Measurements from ENCODE around the gene SVIL. TPM values are rescaled to one million over a fixed set of nuclear protein-coding genes. Genes with fewer than 3 reads are reported as not detected.

The SVIL gene
- polyA plus RNA-seq, 1 donor (not counting 4 experiments of a cell fraction or from before 2014, with no cell fraction given), result 16.2 TPM

DNA sequence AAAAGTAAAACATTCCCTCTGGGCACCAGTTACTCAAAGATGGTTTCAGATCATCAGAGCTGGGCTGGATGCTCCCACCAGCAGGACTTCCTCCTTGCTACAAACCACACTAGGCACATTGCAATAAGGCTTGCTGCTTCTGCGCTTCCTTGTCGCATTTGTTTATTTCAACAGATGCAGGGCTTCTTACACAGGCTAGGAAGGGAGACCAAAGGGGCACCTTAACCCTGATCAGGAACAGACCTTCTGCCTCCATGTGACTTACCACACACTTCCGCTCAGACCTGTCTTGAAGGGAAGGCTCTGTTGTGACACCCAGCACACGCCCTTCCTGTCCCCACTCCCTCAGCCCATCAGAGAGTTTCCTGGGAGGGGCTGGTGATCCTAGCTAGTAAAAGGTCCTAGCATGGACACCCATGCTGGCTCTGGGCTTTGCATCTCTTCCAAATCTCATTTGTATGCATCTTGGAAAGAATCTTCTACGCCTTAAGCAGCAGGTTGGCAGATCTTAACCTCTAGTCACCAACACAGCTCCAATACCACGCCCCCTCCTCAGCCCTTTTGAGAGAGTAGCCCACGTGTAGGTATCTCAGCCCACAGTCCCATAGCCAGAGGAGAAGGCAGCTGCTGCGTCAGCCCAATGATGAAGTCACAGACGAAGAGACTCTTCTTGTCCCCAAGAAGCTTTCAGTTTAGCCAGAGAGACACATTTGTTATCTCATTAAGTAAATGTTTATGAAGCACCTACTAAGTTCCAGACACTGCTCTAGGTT, 47.1 kb upstream of the SVIL start:
- Histone ChIP-seq H3K27ac (ENCODE audit: control insufficient read depth, insufficient read depth, low read length) (no peak overlapping the region), H2AFZ (ENCODE audit: control insufficient read depth, low read length) (no peak overlapping the region), H3K4me1 (ENCODE audit: control insufficient read depth, extremely low read depth, insufficient read depth, low read length) (peaks cover 14% of the 10 kb centered on the region), H3K9me3 (ENCODE audit: control insufficient read depth, low read depth, low read length) (no peaks in the 10 kb centered on the region), H3K27me3 (ENCODE audit: control insufficient read depth, extremely low read depth, insufficient read depth, low read length) (no peaks in the 10 kb centered on the region), H3K36me3 (ENCODE audit: control insufficient read depth in 2 of 2, extremely low read depth in 1 of 2, insufficient read depth in 2 of 2, low read length in 2 of 2) (peaks cover 2 to 7% of the 10 kb centered on the region in 2 experiments), H3K4me3 (ENCODE audit: control insufficient read depth in 2 of 3, extremely low read depth in 1 of 3, insufficient read depth in 2 of 3, low read depth in 1 of 3, low read length in 3 of 3) (no peak overlapping the region), H3K9ac (ENCODE audit: control insufficient read depth, extremely low read depth, insufficient read depth, low read length) (no peak overlapping the region), H3K4me2 (ENCODE audit: control insufficient read depth, extremely low read depth, insufficient read depth, low read depth, low read length) (no peak overlapping the region), H3K9me1 (ENCODE audit: control insufficient read depth, extremely low read depth, insufficient read depth, low read length) (no peaks in the 10 kb centered on the region), H4K20me1 (ENCODE audit: control insufficient read depth, extremely low read depth, insufficient read depth, low read length) (no peaks in the 10 kb centered on the region), H3K79me2 (ENCODE audit: control insufficient read depth, insufficient read depth, low read length) (peaks cover 17% of the 10 kb centered on the region)
- TF ChIP-seq, protein P1, sequence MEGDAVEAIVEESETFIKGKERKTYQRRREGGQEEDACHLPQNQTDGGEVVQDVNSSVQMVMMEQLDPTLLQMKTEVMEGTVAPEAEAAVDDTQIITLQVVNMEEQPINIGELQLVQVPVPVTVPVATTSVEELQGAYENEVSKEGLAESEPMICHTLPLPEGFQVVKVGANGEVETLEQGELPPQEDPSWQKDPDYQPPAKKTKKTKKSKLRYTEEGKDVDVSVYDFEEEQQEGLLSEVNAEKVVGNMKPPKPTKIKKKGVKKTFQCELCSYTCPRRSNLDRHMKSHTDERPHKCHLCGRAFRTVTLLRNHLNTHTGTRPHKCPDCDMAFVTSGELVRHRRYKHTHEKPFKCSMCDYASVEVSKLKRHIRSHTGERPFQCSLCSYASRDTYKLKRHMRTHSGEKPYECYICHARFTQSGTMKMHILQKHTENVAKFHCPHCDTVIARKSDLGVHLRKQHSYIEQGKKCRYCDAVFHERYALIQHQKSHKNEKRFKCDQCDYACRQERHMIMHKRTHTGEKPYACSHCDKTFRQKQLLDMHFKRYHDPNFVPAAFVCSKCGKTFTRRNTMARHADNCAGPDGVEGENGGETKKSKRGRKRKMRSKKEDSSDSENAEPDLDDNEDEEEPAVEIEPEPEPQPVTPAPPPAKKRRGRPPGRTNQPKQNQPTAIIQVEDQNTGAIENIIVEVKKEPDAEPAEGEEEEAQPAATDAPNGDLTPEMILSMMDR (optimal IDR thresholded peaks at IDR 0.05 in 1 of 3, IDR thresholded peaks at IDR 0.05 in 1 of 3, conservative IDR thresholded peaks at IDR 0.05 in 1 of 3; ENCODE audit: extremely low read depth in 1 of 3, insufficient read depth in 2 of 3, low read length in 3 of 3), result no peak
- no peak for TF ChIP-seq EZH2 (IDR thresholded peaks at IDR 0.05; ENCODE audit: low read length)
- DNase-seq (ENCODE audit: low read depth, low spot score) (no peak), FAIRE-seq (no peak)
- dilution Hi-C loops (cut with MboI; ENCODE audit: extremely low pct_ligation_motif_present, low sequenced_read_pairs), result no loop called here

DNA sequence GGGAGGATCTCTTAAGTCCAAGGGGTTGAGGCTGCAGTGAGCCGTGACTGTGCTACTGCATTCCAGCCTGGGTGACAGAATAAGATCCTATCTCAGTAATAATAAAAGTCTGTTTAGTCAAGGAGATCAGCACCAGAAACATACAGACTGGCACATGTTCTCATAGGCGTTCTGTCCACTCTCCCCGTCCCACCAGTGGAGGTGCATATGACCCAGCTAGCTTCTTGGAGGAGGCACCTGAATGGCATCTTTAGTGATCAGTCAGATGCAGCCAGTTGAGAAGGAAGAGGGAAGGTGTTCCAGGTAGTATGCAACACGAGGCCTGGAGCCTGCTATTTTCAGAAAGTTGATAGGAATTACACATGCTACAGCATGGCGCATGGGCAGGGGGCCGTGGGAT, 45.3 kb upstream of the SVIL start:
- Histone ChIP-seq H2AFZ (ENCODE audit: control insufficient read depth, low read length) (no peak overlapping the region), H3K4me1 (ENCODE audit: control insufficient read depth, extremely low read depth, insufficient read depth, low read length) (peaks cover 14% of the 10 kb centered on the region), H3K4me3 (ENCODE audit: control insufficient read depth in 2 of 3, extremely low read depth in 1 of 3, insufficient read depth in 2 of 3, low read depth in 1 of 3, low read length in 3 of 3) (no peak overlapping the region), H3K9me3 (ENCODE audit: control insufficient read depth, low read depth, low read length) (peaks cover 9% of the 10 kb centered on the region), H3K79me2 (ENCODE audit: control insufficient read depth, insufficient read depth, low read length) (peaks cover 22% of the 10 kb centered on the region), H3K36me3 (ENCODE audit: control insufficient read depth in 2 of 2, extremely low read depth in 1 of 2, insufficient read depth in 2 of 2, low read length in 2 of 2) (peaks cover 3 to 14% of the 10 kb centered on the region in 2 experiments), H4K20me1 (ENCODE audit: control insufficient read depth, extremely low read depth, insufficient read depth, low read length) (no peaks in the 10 kb centered on the region), H3K27ac (ENCODE audit: control insufficient read depth, insufficient read depth, low read length) (no peak overlapping the region), H3K4me2 (ENCODE audit: control insufficient read depth, extremely low read depth, insufficient read depth, low read depth, low read length) (no peak overlapping the region), H3K27me3 (ENCODE audit: control insufficient read depth, extremely low read depth, insufficient read depth, low read length) (no peaks in the 10 kb centered on the region), H3K9ac (ENCODE audit: control insufficient read depth, extremely low read depth, insufficient read depth, low read length) (no peak overlapping the region), H3K9me1 (ENCODE audit: control insufficient read depth, extremely low read depth, insufficient read depth, low read length) (no peaks in the 10 kb centered on the region)
- DNase-seq (ENCODE audit: low read depth, low spot score) (no peak), FAIRE-seq (no peak)
- no peak for TF ChIP-seq EZH2 (IDR thresholded peaks at IDR 0.05; ENCODE audit: low read length)
- dilution Hi-C loops (cut with MboI; ENCODE audit: extremely low pct_ligation_motif_present, low sequenced_read_pairs), result no loop called here

Measured in keratinocyte (primary cell).